Body of pancreas (tissue), 4 donors: ENCODE measurements around the gene STAG2. TPM values are rescaled to one million over a fixed set of nuclear protein-coding genes. Genes with fewer than 3 reads are reported as not detected.

ENCODE experiments used
- ATAC-seq: fragments of 150-250 bp; one replicate; pipeline ENCODE4 v1.9.1; 2016
- DNase-seq, 4 donors: peaks; one replicate each; pipeline ENCODE4 v3.0.0-alpha.2; 2019
- H3K27ac ChIP-seq, 4 donors: fragments of 200-600 bp; sonication (generic); 1 replicate in 3 of 4; 2 replicates in 1 of 4; pipeline versions ENCODE4 v1.5.1 to v1.6.1; 2016 to 2019; ENCODE audit warnings: mild to moderate bottlenecking in 1 of 4, mixed read lengths in 1 of 4, moderate library complexity in 1 of 4
- H3K27me3 ChIP-seq, 2 donors: fragments of 200-600 bp; sonication (generic); one replicate each; pipeline ENCODE4 v1.6.0; 2016; ENCODE audit warnings: mild to moderate bottlenecking in 1 of 2
- H3K36me3 ChIP-seq, 2 donors: fragments of 200-600 bp; sonication (generic); replicated peaks in 1 of 2; 2 replicates each; pipeline ENCODE4 v1.5.1; 2016; ENCODE audit warnings: low read depth in 2 of 2; ENCODE audit not compliant: insufficient read depth in 1 of 2
- H3K4me1 ChIP-seq: fragments of 200-600 bp; sonication (generic); one replicate; pipeline ENCODE4 v1.6.0; 2016
- H3K4me3 ChIP-seq, 2 donors: fragments of 200-600 bp; sonication (generic); 1 replicate in 1 of 2; 2 replicates in 1 of 2; pipeline ENCODE4 v1.5.1; 2016 to 2019
- H3K9me3 ChIP-seq, 3 donors: fragments of 200-600 bp; sonication (generic); 1 replicate in 2 of 3; 2 replicates in 1 of 3; pipeline ENCODE4 v1.5.1; 2016
- POLR2A ChIP-seq, 3 donors: fragments of 450-650 bp; IDR thresholded peaks; one replicate each; pipeline ENCODE4 v1.6.1; 2016; ENCODE audit warnings: antibody characterized with exemption in 3 of 3, mild to moderate bottlenecking in 2 of 3
- WGBS, 2 donors: methylation state at CpG; one replicate each; pipeline ENCODE4 v1.1.5; 2017; 5-methylcytosine and 5-hydroxymethylcytosine counted together
- intact Hi-C: fragments of 100-400 bp; cut with DNase I; formaldehyde crosslinking; loops from one replicate; pipeline ENCODE4 v1.15.1; 2023
- total RNA-seq, 2 donors: library from RNA; depleted of rRNA; stranded (reverse); fragments of >200 nt; gene quantifications; one replicate each; pipeline ENCODE4 v1.1.0, GENCODE V29; 2016
- TF ChIP-seq, protein P1 (sequence below), 7 experiments: fragments of 450-650 bp in 4 of 7; fragments of 200-600 bp in 3 of 7; sonication (generic) in 3 of 7; IDR thresholded peaks; one replicate each; pipeline ENCODE4 v1.5.1; 2016 to 2019; ENCODE audit warnings: antibody characterized with exemption in 7 of 7

The STAG2 gene
- total RNA-seq, 2 donors from 2014 or later, result 26.4 to 39.2 TPM

DNA sequence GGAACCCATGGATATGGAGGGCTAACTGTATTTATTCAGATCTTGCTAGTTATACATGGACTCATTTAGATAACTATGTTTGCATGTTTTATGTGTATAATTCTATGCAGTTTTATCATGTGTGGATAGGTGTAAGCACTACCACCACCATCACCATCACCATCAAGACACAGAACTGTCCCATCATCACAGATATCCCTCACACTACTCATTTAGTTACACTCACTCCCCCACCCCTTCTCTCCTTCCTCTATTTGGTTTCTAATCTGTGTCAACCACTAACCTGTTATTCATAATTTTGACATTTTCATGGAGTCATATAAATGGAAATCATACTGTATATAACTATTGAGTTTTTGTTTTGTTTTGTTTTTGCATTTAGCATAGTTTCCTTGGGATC is 43.7 kb downstream of the STAG2 start:
- intact Hi-C loops, result no loop called here
- DNase-seq, result no peak
- H3K36me3 ChIP-seq, result no peaks in the 10 kb centered on the region
- H3K27ac ChIP-seq, result no peak overlapping the region
- TF ChIP-seq, protein P1, sequence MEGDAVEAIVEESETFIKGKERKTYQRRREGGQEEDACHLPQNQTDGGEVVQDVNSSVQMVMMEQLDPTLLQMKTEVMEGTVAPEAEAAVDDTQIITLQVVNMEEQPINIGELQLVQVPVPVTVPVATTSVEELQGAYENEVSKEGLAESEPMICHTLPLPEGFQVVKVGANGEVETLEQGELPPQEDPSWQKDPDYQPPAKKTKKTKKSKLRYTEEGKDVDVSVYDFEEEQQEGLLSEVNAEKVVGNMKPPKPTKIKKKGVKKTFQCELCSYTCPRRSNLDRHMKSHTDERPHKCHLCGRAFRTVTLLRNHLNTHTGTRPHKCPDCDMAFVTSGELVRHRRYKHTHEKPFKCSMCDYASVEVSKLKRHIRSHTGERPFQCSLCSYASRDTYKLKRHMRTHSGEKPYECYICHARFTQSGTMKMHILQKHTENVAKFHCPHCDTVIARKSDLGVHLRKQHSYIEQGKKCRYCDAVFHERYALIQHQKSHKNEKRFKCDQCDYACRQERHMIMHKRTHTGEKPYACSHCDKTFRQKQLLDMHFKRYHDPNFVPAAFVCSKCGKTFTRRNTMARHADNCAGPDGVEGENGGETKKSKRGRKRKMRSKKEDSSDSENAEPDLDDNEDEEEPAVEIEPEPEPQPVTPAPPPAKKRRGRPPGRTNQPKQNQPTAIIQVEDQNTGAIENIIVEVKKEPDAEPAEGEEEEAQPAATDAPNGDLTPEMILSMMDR (IDR thresholded peaks at IDR 0.05), result no peak
- TF ChIP-seq POLR2A (IDR thresholded peaks at IDR 0.05), result no peak
- no peaks in the 10 kb centered on the region for H3K4me1 ChIP-seq
- H3K4me3 ChIP-seq, result no peak overlapping the region
- ATAC-seq, result no peak
- no peaks in the 10 kb centered on the region for H3K9me3 ChIP-seq
- no peaks in the 10 kb centered on the region for H3K27me3 ChIP-seq

DNA sequence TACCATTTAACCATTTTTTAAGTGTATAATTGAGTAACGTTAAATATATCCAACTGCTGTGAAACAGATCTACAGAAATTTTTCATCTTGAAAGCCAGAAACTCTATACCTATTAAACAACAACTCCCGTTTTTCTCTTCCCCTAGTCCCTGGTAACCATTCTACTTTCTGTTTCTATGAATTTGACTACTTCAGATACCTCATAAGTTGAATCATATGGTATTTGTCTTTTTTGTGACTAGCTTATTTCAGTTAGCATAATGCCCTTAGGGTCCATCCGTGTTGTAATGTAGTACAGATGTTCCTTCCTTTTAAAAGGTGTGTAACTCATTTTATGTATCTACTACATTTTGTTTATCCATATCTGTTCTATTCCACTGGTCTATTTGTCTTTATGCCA is 48.7 kb downstream of the STAG2 start:
- 92 to 94% methylated on average over 3 of the region's 3 CpGs for WGBS, 2 donors
- Histone ChIP-seq H3K27ac (no peak overlapping the region), H3K27me3 (no peaks in the 10 kb centered on the region), H3K9me3 (no peaks in the 10 kb centered on the region), H3K36me3 (no peaks in the 10 kb centered on the region), H3K4me1 (no peaks in the 10 kb centered on the region), H3K4me3 (no peak overlapping the region)
- intact Hi-C loops, result no loop called here
- ATAC-seq (no peak), DNase-seq (no peak)
- TF ChIP-seq, protein P1 (IDR thresholded peaks at IDR 0.05), result no peak
- no peak for TF ChIP-seq POLR2A (IDR thresholded peaks at IDR 0.05)

DNA sequence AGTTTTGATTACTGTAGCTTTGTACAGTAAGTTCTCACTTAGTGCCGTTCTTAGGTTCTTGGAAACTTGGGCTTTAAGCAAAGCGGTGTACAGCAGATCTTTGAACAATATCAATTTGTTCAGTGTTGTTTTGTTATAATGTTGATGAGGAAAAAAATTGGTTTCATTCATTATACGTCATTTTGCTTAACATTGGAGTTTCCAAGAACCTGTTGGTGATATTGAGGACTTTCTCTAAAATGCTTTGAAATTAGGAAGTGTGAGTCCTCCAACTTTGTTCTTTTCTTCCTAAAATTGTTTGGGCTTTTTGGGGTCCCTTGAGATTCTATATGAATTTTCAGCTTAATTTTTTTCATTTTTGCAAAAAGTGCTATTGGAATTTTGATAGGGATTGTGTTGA is 49.1 kb downstream of the STAG2 start:
- Histone ChIP-seq H3K4me3 (no peak overlapping the region), H3K36me3 (no peaks in the 10 kb centered on the region), H3K9me3 (no peaks in the 10 kb centered on the region), H3K27me3 (no peaks in the 10 kb centered on the region), H3K4me1 (no peaks in the 10 kb centered on the region), H3K27ac (no peak overlapping the region)
- ATAC-seq (no peak), DNase-seq (no peak)
- intact Hi-C loops, result no loop called here
- 93 to 100% methylated on average over 3 of the region's 3 CpGs for WGBS, 2 donors
- TF ChIP-seq, protein P1 (IDR thresholded peaks at IDR 0.05), result no peak
- TF ChIP-seq POLR2A (IDR thresholded peaks at IDR 0.05), result no peak

DNA sequence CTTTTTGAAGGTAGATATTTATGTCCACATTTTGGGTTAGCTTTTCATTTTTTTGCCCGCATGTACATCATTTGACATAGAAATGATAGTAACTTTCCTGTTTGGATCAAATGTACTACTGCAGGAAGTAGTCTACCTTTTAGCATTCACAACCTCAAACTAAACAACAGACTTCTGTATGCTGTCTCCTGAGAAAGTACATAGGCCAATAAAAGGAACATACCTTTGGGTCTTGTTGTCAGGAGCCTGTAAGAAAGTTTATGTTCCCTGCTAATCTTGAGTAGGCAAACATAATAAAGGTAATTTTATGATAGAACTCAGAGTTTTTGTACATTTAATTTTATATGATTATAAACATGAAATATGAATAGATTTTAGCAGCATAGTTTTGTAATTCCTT is 54.2 kb downstream of the STAG2 start:
- Histone ChIP-seq H3K9me3 (no peaks in the 10 kb centered on the region), H3K27ac (no peak overlapping the region), H3K4me1 (no peaks in the 10 kb centered on the region), H3K4me3 (no peak overlapping the region), H3K27me3 (no peaks in the 10 kb centered on the region), H3K36me3 (no peaks in the 10 kb centered on the region)
- WGBS, 2 donors, result 100% methylated on average over 1 of the region's 1 CpG
- intact Hi-C loops, result no loop called here
- TF ChIP-seq POLR2A (IDR thresholded peaks at IDR 0.05), result no peak
- TF ChIP-seq, protein P1 (IDR thresholded peaks at IDR 0.05), result no peak
- DNase-seq, result no peak
- ATAC-seq, result no peak

DNA sequence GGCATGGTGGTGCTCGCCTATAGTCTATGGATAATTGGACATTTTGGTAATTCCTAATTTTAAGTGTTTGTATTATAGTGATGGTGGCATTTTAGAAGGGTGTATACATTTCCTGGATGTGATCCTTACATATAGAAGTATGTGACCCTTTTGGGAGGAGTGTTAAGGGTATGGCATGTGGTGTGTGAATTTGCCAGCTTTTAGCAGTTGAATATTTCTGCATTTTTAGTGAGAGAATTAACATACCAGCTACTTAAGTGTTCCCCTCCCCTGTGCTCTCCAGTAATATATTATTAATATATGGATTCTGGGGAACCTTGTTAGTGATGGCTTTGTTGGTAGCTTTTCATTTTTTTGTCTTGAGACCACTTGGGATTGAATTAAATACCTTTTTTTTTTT is 55.3 kb downstream of the STAG2 start:
- no peaks in the 10 kb centered on the region for H3K27me3 ChIP-seq
- 91 to 92% methylated on average over 1 of the region's 1 CpG for WGBS, 2 donors
- intact Hi-C loops, result no loop called here
- no peak overlapping the region for H3K4me3 ChIP-seq
- H3K4me1 ChIP-seq, result no peaks in the 10 kb centered on the region
- ATAC-seq (no peak), DNase-seq (no peak)
- no peaks in the 10 kb centered on the region for H3K36me3 ChIP-seq
- H3K27ac ChIP-seq, result no peak overlapping the region
- H3K9me3 ChIP-seq, result no peaks in the 10 kb centered on the region
- TF ChIP-seq, protein P1 (IDR thresholded peaks at IDR 0.05), result no peak
- TF ChIP-seq POLR2A (IDR thresholded peaks at IDR 0.05), result no peak
